HG03460 (cell line): ENCODE data around the gene YWHAQ.

Experiments
- ATAC-seq: cut with Tn5 transposase; IDR thresholded peaks from one replicate; pipeline ENCODE4 v1.9.1; 2021; ENCODE audit not compliant: unreplicated experiment

Gene YWHAQ

DNA sequence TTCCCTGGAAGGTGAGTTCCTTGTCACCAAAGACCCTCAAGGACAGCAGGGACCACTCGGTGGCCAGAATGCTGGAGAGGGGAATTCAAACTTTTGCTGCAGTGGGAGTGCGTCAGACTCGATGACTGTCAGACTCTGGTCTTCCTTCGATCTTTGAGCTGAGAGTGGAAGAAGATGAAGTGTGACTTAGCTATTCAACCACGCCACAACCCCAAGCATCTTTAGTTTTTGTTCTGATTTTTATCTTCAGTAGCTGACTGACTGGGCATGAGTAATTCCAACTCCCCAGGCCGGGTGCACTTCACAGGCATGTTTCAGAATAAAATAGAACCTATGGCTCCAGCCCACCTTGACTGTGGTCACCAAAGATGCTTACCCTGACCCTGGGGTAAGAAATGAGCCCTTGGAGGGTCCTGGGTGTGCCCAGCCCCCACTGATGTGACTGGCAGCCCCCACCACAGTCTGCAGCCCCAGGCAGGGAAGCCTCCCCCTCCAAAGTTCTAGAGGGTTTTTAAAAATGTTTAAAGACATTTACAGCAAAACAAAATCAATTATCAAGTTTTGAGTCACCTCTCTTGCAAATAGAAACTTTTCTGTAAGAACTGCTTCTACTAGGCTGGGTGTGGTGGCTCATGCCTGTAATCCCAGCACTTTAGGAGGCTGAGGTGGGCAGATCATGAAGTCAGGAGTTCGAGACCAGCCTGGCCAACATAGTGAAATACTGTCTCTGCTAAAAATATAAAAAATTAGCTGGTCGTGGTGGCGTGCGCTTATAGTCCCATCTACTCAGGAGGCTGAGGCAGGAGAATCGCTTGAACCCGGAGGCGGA is 24.9 kb upstream of the YWHAQ start:
- ATAC-seq: no peak

DNA sequence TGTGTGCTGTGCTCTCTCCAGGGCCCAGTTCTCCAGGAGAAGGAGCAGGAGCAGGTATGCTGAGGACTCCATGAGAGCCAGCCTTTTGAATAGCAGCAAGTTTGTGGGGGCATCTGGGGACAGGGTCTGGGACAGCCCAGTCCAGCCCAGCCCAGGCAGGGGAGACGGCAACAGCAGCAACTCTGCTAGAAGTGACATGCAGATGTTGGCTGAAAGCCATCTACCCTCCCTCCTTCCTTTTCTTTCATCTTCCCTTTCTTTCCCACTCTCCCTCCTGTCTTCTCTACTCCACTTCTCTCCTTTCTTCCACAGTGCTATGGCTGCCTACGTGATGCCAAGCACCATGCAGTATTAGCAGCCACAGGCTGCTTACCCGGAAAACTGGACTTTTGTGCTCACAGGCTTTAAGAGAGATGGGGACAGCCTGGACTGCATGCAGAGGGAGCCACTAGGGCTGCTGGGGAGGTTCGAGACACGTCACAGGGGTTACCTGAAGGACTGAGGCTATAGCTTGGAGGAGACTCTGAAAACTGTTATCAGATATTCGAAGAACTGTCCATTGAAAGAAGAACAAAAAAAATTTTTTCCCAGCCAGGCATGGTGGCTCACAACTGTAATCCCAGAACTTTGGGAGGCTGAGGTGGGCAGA is 23.8 kb upstream of the YWHAQ start:
- no peak for ATAC-seq

DNA sequence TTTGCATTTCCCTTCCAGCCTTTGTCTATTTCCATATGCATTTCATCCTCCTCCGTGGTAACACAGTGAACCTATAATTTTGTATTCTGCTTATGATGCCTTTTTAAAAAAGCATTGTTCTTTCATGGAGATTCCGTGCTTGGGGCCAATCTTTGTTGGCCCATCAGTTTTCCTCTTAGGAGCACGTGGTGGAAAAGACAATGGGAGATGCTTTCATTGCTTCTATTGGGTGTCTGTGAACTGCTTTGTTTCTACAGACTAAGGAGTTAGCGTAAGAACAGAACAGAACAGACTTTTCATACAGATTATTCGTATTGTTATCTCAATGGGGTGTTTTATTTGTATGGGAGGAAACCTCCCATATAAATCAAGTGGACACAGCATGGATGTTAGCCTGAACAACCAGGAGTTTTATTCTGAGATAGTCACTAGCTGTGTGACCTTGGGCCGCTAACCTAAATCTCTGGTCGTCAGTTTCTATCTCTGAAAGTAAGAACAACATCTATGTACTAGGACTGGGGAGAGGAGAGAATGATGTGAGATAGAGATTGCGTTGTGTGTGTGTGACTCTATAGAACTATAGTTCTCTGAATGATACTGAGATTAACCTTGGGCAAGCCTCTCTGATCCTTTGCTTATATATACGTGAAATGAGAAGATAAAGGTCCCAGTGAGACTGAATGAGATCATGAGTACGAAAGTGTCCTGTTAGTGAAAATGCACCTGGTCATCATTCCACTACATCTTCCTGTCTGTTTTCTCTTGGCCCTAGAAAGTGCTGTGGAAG is 22.9 kb upstream of the YWHAQ start:
- no peak for ATAC-seq

DNA sequence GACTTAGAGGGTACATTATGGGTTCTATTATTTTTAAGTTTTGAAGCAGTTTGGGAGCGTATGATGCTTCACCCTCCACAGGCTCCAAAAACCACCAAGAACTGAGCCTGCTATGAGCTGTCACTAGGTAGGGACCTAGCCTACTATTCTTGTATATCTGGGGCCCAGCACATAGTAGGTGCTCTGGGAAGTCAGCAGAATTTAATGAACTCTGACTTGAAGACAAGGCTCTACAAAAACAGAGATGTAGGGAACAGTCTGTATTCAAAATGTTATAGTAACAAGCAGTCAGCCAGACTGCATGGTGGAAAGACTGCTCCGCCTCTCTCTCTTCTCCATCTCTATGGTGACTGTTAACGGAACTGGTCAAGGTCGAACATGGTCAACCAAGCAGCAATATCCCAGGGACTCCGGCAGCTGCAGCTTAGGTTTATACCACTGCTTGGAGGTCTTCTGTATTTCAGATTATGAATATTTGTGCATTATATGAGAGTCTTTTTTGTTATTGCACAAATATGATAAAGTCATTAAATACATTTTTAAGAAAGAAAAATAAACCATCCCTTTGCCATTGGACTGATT is 22.2 kb upstream of the YWHAQ start:
- ATAC-seq: no peak

DNA sequence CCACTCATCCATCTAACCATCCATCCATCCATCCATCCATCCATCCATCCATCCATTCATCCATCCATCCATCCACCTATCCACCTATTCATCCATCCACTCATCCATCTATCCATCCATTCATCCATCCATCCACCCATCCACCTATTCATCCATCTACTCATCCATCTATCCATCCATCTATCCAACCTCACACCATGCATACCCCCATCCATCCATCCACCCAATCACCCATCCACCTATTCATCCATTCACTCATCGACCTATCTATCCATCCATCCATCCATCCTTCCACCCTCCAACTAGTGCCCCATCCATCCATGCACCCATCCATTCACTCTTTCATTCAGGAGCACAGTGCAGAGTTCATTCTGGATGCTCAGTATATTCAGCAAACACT is 21.5 kb upstream of the YWHAQ start:
- no peak for ATAC-seq

DNA sequence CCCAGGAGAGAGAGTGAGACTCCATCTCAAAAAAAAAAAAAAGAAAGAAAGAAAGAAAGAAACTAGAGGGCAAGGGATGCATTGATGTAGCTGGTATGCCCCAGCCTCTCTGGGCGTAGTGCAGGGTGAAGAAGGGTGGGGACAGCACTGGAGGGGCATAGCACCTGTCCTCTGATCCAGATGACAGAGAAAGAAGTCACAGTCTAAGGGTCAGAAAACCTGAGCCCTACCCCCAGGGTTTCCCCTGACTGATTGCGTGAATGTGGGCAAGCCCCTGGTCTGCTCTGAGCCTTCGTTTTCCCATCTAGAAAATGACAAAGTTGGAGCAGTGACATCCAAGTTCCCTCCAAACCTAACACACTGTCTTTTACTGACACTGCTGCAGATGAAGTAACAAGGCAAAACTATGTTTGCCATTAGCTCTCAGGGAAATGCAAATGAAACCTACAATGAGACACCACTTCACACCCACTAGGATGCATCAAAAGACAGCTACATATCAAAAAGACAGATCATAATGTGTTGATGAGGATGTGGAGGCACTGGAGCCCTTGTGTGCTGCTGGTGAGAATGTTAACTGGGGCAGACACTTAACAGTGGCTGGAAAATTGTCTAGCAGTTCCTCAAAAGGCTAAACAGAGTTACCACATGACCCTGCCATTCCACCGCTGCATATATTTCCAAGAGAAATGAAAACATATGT is 19.5 kb upstream of the YWHAQ start:
- ATAC-seq: no peak

DNA sequence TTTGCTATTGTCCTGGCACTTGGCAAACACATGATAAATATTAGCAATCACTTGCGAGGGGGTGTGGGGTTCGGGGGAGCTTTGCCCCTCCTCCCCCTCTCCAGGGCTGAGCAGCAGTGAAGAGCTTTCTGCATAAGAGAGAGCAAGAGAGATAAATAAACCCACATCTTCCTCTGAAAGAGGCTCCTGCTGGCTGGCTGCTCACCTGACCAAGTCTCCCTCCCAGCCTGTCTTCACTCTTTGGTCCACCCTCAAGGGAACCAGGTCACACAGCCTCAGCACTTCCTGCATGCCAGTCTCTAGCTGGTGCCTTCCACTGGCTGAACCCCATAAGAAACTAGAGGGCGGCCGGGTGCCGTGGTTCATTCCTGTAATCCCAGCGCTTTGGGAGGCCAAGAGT is 18.5 kb upstream of the YWHAQ start:
- no peak for ATAC-seq

DNA sequence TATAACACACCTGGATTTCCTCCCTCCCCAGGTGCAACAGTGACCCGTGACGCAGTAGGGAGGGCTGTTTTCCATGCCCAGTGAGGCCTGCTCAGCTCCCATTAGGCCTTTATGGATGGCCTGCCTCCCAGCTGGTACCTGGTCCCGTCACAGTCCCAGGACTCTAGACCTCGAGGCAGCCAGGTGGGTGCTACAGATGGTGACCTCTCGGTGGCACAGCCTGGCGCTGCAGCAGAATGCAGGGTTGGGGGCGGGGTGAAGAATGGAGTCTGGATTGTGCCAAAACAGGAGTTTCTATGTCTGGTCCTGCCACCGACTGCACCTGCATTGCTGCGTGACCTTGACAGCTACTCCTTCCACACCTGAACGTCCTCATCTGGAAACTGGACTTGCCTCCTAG is 18.0 kb upstream of the YWHAQ start:
- ATAC-seq: no peak

DNA sequence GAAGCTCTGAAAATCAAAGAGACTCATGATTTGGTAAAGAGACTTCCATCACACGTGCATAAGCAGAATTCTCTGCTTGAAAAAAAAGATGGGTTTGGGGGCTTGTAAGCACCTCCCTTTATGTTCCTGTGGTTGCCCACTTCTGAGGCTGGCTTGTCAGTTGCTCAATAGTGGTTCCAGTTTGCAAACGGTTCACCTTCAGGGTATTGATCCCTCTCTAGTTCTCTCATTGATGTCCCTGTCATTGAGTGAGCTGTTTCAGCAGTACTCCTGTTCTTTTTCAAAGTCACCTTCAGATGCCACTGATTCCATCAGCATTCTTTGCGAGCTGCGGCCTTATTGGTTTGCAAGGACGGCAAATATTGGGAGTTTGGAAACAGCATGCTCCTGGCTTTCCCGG is 17.1 kb upstream of the YWHAQ start:
- no peak for ATAC-seq

DNA sequence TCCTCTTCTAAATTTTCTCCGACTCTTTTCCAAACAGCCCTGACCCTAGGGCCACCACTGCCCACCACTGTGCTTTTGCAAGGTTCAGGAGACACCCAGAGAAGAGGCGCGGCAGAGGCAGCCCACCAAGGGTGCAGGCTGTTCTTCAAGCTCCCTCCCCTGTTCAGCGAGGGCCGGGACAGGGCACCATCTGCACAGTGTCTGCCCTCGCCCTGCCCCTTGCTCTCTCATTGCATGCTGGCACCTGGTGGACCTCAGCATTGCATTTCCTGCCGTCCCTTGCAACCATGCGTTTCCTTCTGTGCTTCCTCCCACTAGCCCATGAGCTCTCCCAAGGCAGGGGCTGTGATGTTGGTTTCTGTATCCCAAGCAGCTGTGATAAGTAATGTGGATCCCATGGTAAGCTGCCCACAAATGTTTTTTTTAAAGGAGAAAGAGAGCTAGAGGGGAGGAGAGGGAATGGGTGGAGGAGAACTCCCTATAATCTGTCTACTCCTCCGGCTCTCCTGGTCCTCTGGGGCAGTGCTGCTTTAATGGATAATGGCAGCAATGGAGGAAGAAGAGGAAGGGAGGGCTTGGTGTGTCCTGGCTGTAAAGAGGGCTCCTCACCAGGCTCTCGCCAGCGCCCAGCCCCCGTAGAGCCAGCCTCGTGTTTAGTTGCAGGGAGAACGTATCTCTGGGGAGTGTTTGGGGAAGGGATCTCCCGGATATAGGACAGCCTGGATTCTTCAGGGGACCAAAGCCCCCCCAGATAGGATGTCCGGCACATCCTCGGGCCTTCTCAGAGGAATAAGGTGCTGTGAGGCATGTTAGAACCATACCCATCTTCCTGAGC is 15.6 kb upstream of the YWHAQ start:
- ATAC-seq: no peak

DNA sequence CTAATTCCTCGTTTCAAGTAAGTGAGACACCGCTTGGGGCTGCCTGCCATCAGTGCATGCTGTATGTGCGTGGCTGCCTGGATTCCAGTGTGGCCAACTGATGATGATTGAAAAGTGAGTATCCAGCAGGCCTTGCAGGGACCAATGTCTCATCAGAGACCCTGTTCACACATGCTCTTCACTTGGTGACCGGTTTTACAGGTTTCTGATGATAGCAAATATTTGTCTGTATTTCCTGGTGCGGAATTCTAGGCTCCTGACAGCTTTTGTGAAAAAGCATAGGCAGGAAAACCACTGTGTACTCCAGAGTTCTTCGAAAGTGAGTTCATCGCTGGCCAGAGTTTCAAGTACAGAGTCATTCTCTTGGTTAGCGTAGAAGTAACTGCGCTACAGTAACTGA is 13.8 kb upstream of the YWHAQ start:
- no peak for ATAC-seq

DNA sequence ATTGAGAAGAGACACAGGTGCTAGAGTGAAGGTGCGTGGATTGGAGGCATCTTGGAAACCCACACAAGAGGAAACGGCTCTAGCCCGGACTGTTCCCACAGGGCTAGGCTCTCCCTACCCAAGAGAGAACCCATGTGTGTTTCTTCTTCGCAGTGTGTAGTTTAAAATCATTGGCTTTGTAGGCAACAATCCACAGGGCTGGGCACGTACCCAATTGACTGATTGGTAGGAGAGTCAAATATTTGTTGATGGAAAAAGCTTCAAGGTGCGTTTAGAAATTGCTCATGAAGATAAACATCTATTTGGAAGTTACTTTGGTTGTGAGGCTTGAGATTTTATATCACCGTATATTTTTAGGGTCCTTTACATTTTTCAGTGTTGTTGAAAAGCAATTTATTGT is 13.2 kb upstream of the YWHAQ start:
- ATAC-seq: no peak

DNA sequence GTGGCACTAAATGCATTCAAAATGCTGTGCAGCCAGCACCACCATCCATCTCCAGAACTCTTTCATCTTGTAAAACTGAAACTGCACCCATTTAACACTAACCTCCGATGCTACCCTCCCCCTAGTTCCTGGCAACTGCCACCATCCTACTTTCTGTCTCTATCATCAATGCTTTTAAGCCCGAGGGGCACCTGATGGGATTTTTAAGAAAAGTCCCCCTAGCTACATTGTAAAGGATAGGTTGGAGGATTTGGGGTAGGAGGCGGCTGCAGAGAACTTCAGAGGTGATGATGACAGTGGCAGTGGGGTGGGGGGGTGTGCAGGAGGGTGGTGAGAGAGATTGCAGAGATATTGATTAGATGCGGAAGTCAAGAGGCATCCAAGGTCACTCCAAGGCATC is 10.8 kb upstream of the YWHAQ start:
- ATAC-seq: no peak

DNA sequence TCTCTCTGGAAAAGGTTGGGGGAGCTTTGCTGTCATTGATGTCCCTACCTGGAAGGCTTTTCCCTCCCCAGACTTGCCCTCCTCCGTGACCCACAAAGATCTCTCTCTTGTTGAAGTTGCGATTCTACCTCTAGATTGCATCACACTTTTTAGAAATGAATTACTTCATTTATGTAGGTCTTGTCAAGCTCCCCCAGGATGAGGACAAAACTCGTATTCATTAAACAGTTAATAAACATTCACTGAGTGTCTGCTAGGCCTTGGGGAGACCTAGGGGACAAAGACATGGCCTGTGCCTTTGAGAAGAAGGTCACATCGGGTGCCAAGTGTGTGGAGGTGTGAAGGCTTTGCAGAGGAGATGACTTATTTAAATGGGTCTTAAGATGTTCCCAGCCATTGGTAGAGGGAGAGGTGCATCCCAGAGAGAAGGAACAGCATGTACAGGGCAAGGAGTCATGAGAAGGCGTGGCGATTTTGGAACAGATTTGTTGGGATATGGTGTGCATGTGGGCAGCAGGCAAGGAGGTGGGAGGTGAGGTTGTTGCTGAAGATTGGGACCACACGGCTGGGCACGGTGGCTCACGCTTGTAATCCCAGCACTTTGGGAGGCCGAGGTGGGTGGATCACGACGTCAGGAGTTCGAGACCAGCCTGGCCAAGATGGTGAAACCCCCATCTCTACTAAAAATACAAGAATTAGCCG is 9.8 kb upstream of the YWHAQ start:
- ATAC-seq: no peak

DNA sequence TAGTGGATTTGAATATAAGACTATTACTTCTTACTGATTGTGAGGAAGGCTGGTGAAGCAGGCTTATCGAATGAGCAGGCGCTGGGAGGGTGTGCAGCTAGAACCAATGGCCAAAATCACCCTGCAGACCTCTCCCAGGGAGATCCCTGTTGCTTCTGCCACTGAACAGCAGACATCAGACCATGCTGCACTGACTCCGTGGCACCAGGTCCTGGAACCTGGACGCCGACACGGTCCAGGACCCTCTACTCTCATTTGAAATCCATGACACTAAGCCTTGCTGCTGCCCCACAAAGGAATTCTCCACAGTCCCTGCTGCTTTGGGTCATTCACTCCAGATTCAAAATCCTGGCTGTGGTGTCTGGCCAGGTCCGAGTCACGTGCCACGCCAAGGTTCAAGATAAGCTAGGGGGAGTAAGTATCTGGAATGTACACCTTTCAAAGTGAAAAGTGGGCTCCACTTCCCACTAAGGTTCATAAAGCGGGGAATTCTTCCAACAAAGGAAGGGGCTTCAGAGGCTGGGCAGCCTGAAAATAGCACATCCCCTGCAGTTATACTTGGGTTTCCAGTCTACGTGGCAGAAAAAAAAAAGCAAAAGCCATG is 9.0 kb upstream of the YWHAQ start:
- ATAC-seq: no peak

DNA sequence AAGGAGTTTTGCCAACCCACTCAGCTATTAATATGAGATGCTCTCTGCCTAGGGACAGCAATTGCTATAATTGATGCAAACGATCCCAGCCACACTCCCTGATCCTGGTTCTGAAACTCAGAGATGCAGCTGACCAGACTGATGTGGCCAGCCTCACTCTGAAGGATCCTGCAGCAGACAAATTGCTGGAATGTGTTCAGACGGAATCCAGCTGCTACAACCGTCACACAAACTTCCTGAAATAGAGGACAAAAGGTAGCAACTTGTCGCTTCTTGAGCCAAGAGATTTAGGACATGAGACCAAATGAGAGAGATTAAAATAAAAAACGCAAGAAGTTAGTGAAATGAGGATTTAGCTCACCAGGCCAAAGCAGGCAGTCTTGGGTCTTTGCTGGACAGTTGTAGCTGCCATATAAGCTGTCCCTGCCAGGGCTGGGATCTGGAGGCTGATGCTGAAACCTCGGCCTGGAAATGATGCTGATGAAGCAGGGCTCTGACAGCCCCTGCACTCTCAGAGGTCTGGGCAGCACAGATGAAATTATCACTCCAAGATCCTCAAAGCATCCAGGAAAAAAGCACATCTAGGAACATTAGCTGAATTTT is 8.3 kb upstream of the YWHAQ start:
- ATAC-seq: no peak

DNA sequence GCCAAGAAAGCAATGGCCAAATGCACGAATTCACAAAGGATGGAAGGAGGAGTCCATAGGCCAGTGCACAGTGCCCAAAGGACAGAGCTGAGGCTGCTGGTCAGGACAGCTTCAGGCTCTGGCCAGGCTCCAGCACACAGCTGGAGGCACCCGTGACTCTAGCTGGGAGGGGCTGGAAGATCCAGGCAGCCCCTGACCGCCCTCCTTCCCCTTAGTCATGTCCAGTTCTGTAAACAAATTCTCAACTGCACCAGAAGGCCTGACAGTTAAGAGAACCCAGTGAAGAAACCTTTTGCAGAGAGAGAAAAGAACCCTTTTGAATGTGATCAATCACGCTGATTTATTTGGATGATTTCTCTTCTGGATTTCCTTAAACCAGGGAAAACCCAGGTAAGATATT is 7.7 kb upstream of the YWHAQ start:
- no peak for ATAC-seq

DNA sequence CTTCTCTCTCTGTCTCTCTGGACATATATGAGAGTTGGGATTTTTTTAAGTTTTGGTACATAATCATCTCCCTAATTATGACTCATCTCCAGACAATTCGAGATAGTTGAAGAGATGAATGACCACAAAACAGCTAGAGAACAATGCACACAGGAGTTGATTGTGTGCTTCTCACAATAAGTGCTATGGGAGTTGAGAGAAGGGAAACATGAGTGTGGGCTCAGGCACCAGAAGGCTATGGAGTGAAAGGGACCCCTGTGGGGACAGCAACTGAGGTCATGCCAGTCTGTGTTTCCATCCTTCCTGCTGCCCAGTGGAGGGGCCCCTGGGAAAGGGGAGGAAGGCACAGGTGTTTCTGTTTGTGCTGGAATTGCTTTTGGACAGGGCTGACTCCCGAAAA is 6.5 kb upstream of the YWHAQ start:
- ATAC-seq: no peak

DNA sequence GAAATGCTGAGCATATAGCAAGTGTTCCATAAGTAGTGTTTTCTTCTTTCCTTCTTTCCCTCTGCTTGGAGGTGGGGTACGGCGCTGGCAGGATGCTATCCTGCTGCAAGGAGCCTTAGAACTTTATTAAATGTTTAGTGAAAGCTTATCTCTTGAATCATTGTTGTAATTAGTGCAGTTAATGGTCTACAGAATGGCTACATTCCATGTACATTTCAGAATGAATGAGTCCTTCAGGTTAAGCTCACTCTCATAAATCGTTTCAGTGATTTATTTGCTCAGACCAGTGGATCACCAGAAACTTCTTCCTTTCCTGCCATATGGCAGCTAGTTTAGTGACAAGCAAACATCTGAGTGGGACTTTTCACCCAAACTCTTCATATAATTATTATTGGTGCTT is 3.3 kb upstream of the YWHAQ start:
- no peak for ATAC-seq
